Left ventricle myocardium inferior (tissue), 1 donor: ENCODE results near the gene ST3GAL5. TPM values are rescaled to one million over a fixed set of nuclear protein-coding genes. Genes with fewer than 3 reads are reported as not detected.

ENCODE experiments used
- DNase-seq: peaks from one replicate; pipeline ENCODE4 v3.0.0-alpha.2; 2020
- H3K27ac ChIP-seq: fragments of 200-600 bp; replicated peaks from 2 replicates; pipeline ENCODE4 v1.8.0; 2021
- H3K27me3 ChIP-seq: fragments of 200-600 bp; 2 replicates; pipeline ENCODE4 v1.8.0; 2021; ENCODE audit warnings: low read depth
- H3K36me3 ChIP-seq: fragments of 200-600 bp; 2 replicates; pipeline ENCODE4 v1.8.0; 2021
- H3K4me1 ChIP-seq: fragments of 200-600 bp; 2 replicates; pipeline ENCODE4 v1.8.0; 2021
- H3K4me3 ChIP-seq: fragments of 200-600 bp; 2 replicates; pipeline ENCODE4 v1.8.0; 2021; ENCODE audit warnings: mild to moderate bottlenecking, moderate library complexity
- H3K9me3 ChIP-seq: fragments of 200-600 bp; replicated peaks from 2 replicates; pipeline ENCODE4 v1.8.0; 2021
- intact Hi-C: fragments of 100-400 bp; cut with micrococcal nuclease; formaldehyde crosslinking; loops from one replicate; pipeline ENCODE4 v1.11.0; 2022
- total RNA-seq: library from RNA; stranded (reverse); fragmentation: NEBNext Ultra II Directional; extraction: Animal tissue kit (Norgen Biotek cat#: 25700); gene quantifications from one replicate; pipeline ENCODE4 v1.2.1, GENCODE V29; 2021
- TF ChIP-seq, protein P1 (sequence below): fragments of 200-600 bp; IDR thresholded peaks from 2 replicates; pipeline ENCODE4 v1.8.0; 2021; ENCODE audit warnings: antibody characterized with exemption, mild to moderate bottlenecking, borderline replicate concordance
- donor health status: DM: no; HTN: yes; CAD: no; lungs with severe emphysema.

The ST3GAL5 gene
- total RNA-seq, 1 donor from 2014 or later = 4.2 TPM

DNA sequence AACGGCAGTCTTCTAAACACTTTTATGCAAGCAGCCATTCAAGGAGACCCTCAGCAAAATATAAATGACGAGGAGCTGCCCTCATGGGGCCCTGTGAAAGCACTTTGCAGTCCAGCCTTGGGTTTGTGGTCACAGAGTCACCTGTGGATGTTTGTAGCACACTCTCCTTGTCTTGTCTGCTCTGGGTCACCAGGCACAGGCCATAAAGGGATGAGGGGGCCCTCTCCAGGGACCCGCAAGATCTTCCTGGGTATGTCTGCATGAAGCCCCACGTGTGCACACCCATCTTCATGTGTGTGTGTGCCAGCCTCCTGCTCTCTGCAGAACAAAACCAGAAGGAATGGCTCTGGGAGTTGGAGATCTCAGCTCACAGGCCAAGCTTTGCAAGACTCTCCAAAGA, 98.8 kb downstream of the ST3GAL5 start:
- no peak overlapping the region for H3K4me3 ChIP-seq
- no peaks in the 10 kb centered on the region for H3K9me3 ChIP-seq
- peaks cover 98% of the 10 kb centered on the region for H3K4me1 ChIP-seq
- H3K27me3 ChIP-seq = no peaks in the 10 kb centered on the region
- H3K36me3 ChIP-seq = peaks cover 31% of the 10 kb centered on the region
- intact Hi-C loops = no loop called here
- peak overlapping the region; percentile 87 for H3K27ac ChIP-seq
- DNase-seq = no peak
- TF ChIP-seq, protein P1, sequence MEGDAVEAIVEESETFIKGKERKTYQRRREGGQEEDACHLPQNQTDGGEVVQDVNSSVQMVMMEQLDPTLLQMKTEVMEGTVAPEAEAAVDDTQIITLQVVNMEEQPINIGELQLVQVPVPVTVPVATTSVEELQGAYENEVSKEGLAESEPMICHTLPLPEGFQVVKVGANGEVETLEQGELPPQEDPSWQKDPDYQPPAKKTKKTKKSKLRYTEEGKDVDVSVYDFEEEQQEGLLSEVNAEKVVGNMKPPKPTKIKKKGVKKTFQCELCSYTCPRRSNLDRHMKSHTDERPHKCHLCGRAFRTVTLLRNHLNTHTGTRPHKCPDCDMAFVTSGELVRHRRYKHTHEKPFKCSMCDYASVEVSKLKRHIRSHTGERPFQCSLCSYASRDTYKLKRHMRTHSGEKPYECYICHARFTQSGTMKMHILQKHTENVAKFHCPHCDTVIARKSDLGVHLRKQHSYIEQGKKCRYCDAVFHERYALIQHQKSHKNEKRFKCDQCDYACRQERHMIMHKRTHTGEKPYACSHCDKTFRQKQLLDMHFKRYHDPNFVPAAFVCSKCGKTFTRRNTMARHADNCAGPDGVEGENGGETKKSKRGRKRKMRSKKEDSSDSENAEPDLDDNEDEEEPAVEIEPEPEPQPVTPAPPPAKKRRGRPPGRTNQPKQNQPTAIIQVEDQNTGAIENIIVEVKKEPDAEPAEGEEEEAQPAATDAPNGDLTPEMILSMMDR = no peak

DNA sequence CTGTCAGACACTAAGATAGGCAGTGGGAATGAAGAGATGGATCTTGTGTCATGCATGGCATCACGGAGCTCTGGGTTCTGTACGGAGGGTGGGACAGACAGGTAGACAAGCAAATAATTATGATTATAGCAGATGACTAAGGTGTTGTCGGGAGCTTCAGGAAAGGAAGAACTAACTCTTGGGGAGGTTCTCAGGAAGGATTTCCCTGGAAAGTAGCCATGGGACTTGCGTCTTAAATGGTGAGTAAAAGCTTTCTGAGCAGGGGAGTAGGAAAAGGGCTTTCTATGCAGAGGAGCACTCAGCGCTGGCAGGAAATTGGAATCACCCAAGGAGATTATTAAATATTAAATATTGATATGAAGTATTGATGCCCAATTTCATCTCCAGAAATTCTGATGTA, 99.5 kb downstream of the ST3GAL5 start:
- Histone ChIP-seq H3K4me3 (no peak overlapping the region), H3K27me3 (no peaks in the 10 kb centered on the region), H3K27ac (no peak overlapping the region), H3K4me1 (peaks cover 98% of the 10 kb centered on the region), H3K36me3 (peaks cover 31% of the 10 kb centered on the region), H3K9me3 (no peaks in the 10 kb centered on the region)
- intact Hi-C loops = no loop called here
- no peak for DNase-seq
- TF ChIP-seq, protein P1 = no peak

DNA sequence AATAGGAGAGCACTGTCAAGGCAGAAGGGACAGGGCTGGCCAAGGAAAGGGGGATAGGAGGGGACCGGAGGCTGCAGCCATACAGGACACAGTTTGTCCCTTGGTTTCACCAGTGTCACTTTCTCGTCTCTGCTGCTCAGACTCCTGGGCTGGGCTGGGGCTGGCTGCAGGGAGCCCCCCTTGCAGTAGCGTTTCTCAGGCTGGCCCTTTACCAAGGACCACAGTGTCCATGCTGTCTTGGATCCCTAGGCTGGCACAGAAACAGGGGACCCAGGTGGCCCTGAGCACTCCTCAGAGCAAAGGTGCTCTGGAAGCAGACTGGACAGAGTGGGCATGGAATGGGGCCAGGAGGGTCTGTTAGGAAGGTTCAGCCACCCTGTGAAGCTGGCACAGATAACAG, 100.2 kb downstream of the ST3GAL5 start:
- intact Hi-C loops = no loop called here
- H3K27ac ChIP-seq = no peak overlapping the region
- H3K9me3 ChIP-seq = no peaks in the 10 kb centered on the region
- H3K36me3 ChIP-seq = peaks cover 31% of the 10 kb centered on the region
- TF ChIP-seq, protein P1 = no peak
- no peak overlapping the region for H3K4me3 ChIP-seq
- H3K27me3 ChIP-seq = no peaks in the 10 kb centered on the region
- no peak for DNase-seq
- peaks cover 97% of the 10 kb centered on the region for H3K4me1 ChIP-seq

DNA sequence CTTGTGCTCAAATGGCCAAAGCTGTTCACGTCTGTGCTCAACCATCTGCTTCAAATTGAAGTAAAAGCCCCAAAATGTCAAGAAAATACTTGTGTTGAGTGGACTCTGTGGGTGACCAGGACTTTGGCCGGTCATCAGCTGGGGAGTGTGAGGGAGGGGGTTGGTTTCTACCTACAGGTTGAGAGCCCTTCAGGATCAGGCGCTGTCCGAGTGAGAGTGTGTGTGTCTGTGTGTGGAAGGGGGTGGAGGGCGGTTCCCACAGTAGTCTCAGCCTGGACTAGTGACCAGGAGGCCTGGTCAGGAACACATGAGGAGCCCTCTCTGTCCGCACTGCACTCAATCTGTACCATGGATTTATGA, 100.8 kb downstream of the ST3GAL5 start:
- DNase-seq = no peak
- Histone ChIP-seq H3K36me3 (peaks cover 34% of the 10 kb centered on the region), H3K27ac (no peak overlapping the region), H3K9me3 (no peaks in the 10 kb centered on the region), H3K4me3 (no peak overlapping the region), H3K4me1 (peaks cover 90% of the 10 kb centered on the region), H3K27me3 (no peaks in the 10 kb centered on the region)
- intact Hi-C loops = no loop called here
- TF ChIP-seq, protein P1 = no peak

DNA sequence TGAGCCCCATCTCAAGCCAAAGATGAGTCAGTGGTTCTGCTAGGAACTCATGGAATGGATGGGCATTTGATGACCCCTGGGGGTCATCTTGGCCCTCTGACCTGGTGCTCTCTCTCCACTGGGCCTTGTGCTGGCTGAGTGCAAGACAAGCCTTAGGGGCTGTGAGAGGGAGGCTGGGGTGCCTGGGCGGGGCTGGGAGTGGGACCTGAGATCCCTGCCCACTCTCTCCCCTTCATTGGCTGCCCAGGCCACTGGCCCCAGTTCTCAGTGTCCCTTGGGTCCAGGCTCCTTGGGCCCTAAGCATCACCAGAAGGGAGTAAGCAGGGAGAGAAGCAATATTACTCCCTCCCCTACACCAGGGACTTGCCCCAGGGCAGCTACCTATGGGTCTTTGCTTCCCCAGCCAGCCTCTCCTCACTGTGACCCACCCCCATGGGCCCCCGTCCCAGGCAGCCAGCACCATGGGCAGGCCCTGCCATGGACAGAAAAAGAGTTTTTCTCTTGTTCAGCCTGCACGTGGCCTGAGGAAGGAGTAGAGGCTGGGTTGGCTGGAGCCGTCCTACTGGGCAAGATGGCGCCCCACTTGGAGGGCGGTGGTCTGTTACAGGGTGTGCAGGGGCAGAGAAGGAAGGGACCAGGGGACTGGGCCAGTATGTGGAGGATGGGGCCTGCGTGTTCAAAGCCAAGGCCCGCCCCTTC, 101.4 kb downstream of the ST3GAL5 start:
- H3K27ac ChIP-seq = peak overlapping the region; percentile 17
- TF ChIP-seq, protein P1 = no peak

More for the DNA sequence above, 101.4 kb downstream of the ST3GAL5 start:
- H3K9me3 ChIP-seq = no peaks in the 10 kb centered on the region
- peaks cover 85% of the 10 kb centered on the region for H3K4me1 ChIP-seq
- H3K4me3 ChIP-seq = no peak overlapping the region
- no peaks in the 10 kb centered on the region for H3K27me3 ChIP-seq
- intact Hi-C loops = no loop called here
- H3K36me3 ChIP-seq = peaks cover 39% of the 10 kb centered on the region
- DNase-seq = no peak

Other genes with a start within 250 kb of the ST3GAL5 start
- gene SFTPB, start 220.8 kb downstream of the ST3GAL5 start, total RNA-seq = not detected
- gene GNLY, start 194.6 kb downstream of the ST3GAL5 start, total RNA-seq = 1.5 TPM
- gene ATOH8, start 135.0 kb downstream of the ST3GAL5 start, total RNA-seq = 23.3 TPM
- gene POLR1A, start 216.9 kb upstream of the ST3GAL5 start, total RNA-seq = 16.3 TPM
- gene PTCD3, start 217.2 kb upstream of the ST3GAL5 start, total RNA-seq = 158 TPM